Adrenal gland (tissue), 12 donors: ENCODE results near the gene PPFIA4. TPM values are rescaled to one million over a fixed set of nuclear protein-coding genes. Genes with fewer than 3 reads are reported as not detected.

Experiments
- DNase-seq, 7 donors: peaks; one replicate each; pipeline ENCODE4 v3.0.0-alpha.2; 2019 to 2020
- H3K27ac ChIP-seq, 5 donors: fragments of 200-600 bp; sonication (generic) in 4 of 5; 1 replicate in 3 of 5; 2 replicates in 2 of 5; pipeline versions ENCODE4 v1.5.1 to v1.8.0; 2016 to 2020; ENCODE audit warnings: mild to moderate bottlenecking in 1 of 5
- H3K27me3 ChIP-seq: fragments of 200-600 bp; 2 replicates; pipeline ENCODE4 v1.8.0; 2021
- H3K36me3 ChIP-seq, 2 donors: fragments of 200-600 bp; replicated peaks in 1 of 2; 1 replicate in 1 of 2; 2 replicates in 1 of 2; pipeline versions ENCODE4 v1.5.1 to v1.8.0; 2018 to 2022
- H3K4me1 ChIP-seq, 2 donors: fragments of 200-600 bp; replicated peaks in 1 of 2; 1 replicate in 1 of 2; 2 replicates in 1 of 2; pipeline versions ENCODE4 v1.5.1 to v1.8.0; 2018 to 2021
- H3K4me3 ChIP-seq, 4 donors: fragments of 200-600 bp; sonication (generic) in 3 of 4; one replicate each; pipeline ENCODE4 v1.5.1; 2016 to 2018
- H3K9me3 ChIP-seq, 3 donors: fragments of 200-600 bp; sonication (generic) in 1 of 3; replicated peaks in 1 of 3; 1 replicate in 2 of 3; 2 replicates in 1 of 3; pipeline versions ENCODE4 v1.5.1 to v1.8.0; 2016 to 2021
- POLR2A ChIP-seq, 2 donors: fragments of 450-650 bp; IDR thresholded peaks; one replicate each; pipeline ENCODE4 v1.6.1; 2017; ENCODE audit warnings: antibody characterized with exemption in 2 of 2, mild to moderate bottlenecking in 2 of 2, moderate library complexity in 1 of 2
- WGBS, 4 donors: extraction: QIAGEN DNeasy Blood & Tissue Kit in 2 of 4; methylation state at CpG; one replicate each; pipeline versions ENCODE4 v1.1.5 to v1.1.7; 2013 to 2017; 5-methylcytosine and 5-hydroxymethylcytosine counted together
- intact Hi-C, 2 donors: fragments of 100-400 bp; cut with DNase I; formaldehyde crosslinking; loops; one replicate each; pipeline versions ENCODE4 v1.14.1 to v1.15.0; 2022 to 2023
- polyA plus RNA-seq, 3 donors: library from polyadenylated mRNA; stranded (reverse); fragments of 200-250 nt in 2 of 3; fragments of 350-450 nt in 1 of 3; fragmentation: Illumina TruSeq in 1 of 3; extraction: RNeasy Lipid Tissue Mini Kit (QIAGEN cat#74804) in 1 of 3; gene quantifications; one replicate each; pipeline ENCODE4 v1.2.3, GENCODE V29; 2013 to 2014
- total RNA-seq, 9 donors: library from RNA; depleted of rRNA in 4 of 9; stranded (reverse); fragments of >200 nt in 4 of 9; fragments of 120-200 nt in 1 of 9; fragmentation: NEBNext Ultra II Directional in 1 of 9; extraction: Animal tissue kit (Norgen Biotek cat#: 25700) in 1 of 9; gene quantifications; one replicate each; pipeline versions ENCODE4 v1.1.0 to v1.2.4, GENCODE V29; 2013 to 2023
- TF ChIP-seq, protein P1 (sequence below), 6 experiments: fragments of 450-650 bp in 4 of 6; fragments of 200-600 bp in 2 of 6; sonication (generic) in 1 of 6; IDR thresholded peaks; 1 replicate in 5 of 6; 2 replicates in 1 of 6; pipeline versions ENCODE4 v1.5.1 to v1.8.0; 2016 to 2021; ENCODE audit warnings: antibody characterized with exemption in 6 of 6, mild to moderate bottlenecking in 2 of 6, moderate library complexity in 1 of 6
- donor health status: healthy with polysubstance abuse.
- donor health status: Bipolar disorder and iron deficiency.
- donor health status: DM: yes; HTN: yes; CAD: no.
- donor health status: DM: no; HTN: no; CAD: no.
- donor health status: DM: no; HTN: no; CAD: no.
- donor health status: DM: yes; HTN: yes; CAD: no.

Gene PPFIA4
- total and polyA plus RNA-seq, 12 donors, result 0.12 to 2.9 (median 0.48) TPM

DNA sequence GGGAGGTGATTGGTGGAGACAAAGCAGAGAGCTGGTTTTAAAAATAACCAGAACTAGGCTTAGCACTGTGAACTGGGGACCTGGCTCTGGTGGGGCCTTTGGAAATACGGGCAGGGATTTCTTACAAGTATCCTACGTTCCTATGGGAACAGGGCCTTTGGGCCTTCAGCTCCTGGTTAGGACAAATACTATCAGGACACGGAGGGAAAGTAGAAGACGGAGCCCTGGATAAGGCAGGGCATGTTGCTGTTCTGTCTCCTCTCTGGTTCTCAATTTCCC is 64.8 kb downstream of the PPFIA4 start:
- TF ChIP-seq POLR2A (IDR thresholded peaks at IDR 0.05), result no peak
- intact Hi-C loops, result no loop called here
- peaks cover 0 to 9% (median 0%) of the 10 kb centered on the region in 3 donors for H3K9me3 ChIP-seq
- no peak for DNase-seq
- H3K4me3 ChIP-seq, result no peak overlapping the region
- WGBS, 4 donors, result 62 to 87% (median 82%) methylated on average over 4 of the region's 4 CpGs
- H3K27ac ChIP-seq, result no peak overlapping the region
- H3K27me3 ChIP-seq, result no peaks in the 10 kb centered on the region
- H3K36me3 ChIP-seq, result no peaks in the 10 kb centered on the region
- no peaks in the 10 kb centered on the region for H3K4me1 ChIP-seq

DNA sequence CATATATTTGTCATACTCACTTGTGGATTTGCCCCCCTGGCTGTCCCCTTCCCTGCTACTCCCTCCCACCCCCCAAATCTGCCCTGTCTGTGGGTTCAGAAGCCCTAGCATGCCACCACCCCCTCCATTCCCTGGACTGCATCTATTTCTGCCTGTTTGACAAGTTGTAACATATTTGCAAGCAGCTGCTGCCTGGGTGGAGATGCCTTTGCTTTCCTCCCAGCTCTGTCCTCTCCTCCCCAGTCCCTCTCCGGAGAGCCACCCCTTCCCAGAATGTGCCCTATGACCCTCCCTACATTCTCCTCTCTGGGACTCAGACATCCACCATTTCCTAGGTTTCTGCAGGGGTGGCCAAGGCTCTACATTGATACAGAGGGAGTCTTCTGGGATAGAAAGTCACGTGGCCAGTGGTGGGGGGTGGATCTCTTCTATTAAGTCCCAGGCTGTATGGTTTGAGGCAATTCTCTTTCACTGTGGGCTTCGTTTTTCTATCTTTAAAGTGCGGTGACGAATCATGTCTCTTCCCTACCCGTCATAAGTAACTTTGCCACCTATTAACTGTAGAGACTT is 65.6 kb downstream of the PPFIA4 start:
- H3K9me3 ChIP-seq, result peaks cover 0 to 9% (median 0%) of the 10 kb centered on the region in 3 donors
- 69 to 79% (median 77%) methylated on average over 6 of the region's 6 CpGs for WGBS, 4 donors
- no peak overlapping the region for H3K4me3 ChIP-seq
- no peak overlapping the region for H3K27ac ChIP-seq
- no peak for TF ChIP-seq POLR2A (IDR thresholded peaks at IDR 0.05)
- no peaks in the 10 kb centered on the region for H3K4me1 ChIP-seq
- no peaks in the 10 kb centered on the region for H3K36me3 ChIP-seq
- peaks cover 3% of the 10 kb centered on the region for H3K27me3 ChIP-seq
- intact Hi-C loops, result no loop called here
- DNase-seq, result no peak

DNA sequence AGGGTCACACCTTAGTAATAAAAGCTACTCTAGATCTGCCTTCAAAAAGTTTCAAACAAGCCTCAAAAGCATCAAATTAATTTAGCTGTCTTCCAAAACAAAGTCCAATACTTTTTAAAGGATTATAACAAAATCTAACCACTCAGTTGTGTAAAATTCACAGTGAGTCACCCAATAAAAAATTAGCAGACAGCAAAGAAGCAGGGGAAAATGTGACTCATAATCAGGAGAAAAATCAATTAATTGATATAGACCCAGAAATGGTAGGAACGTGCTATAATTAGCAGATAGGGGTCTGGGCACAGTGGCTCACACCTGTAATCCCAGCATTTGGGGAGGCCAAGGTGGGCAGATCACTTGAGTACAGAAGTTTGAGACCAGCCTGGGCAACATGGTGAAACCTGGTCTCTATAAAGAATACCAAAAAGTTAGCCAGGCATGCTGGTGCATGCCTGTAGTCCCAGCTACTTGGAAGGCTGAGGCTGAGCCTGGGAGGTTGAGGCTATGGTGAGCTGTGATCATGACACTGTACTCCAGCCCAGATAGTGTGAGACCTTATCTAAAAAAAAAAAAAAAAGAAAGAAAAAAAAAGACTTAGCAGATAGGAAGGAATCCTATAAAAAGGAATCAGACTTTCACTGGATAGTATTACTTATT is 67.6 kb downstream of the PPFIA4 start:
- Histone ChIP-seq H3K36me3 (no peaks in the 10 kb centered on the region), H3K4me1 (no peaks in the 10 kb centered on the region), H3K4me3 (no peak overlapping the region), H3K9me3 (peaks cover 0 to 9% (median 0%) of the 10 kb centered on the region in 3 donors), H3K27ac (no peak overlapping the region), H3K27me3 (peaks cover 3% of the 10 kb centered on the region)
- intact Hi-C loops, result no loop called here
- DNase-seq, result no peak
- no peak for TF ChIP-seq POLR2A (IDR thresholded peaks at IDR 0.05)
- TF ChIP-seq, protein P1, sequence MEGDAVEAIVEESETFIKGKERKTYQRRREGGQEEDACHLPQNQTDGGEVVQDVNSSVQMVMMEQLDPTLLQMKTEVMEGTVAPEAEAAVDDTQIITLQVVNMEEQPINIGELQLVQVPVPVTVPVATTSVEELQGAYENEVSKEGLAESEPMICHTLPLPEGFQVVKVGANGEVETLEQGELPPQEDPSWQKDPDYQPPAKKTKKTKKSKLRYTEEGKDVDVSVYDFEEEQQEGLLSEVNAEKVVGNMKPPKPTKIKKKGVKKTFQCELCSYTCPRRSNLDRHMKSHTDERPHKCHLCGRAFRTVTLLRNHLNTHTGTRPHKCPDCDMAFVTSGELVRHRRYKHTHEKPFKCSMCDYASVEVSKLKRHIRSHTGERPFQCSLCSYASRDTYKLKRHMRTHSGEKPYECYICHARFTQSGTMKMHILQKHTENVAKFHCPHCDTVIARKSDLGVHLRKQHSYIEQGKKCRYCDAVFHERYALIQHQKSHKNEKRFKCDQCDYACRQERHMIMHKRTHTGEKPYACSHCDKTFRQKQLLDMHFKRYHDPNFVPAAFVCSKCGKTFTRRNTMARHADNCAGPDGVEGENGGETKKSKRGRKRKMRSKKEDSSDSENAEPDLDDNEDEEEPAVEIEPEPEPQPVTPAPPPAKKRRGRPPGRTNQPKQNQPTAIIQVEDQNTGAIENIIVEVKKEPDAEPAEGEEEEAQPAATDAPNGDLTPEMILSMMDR (IDR thresholded peaks at IDR 0.05), result no peak
- WGBS, 4 donors, result 68 to 92% (median 82%) methylated on average over 1 of the region's 1 CpG

DNA sequence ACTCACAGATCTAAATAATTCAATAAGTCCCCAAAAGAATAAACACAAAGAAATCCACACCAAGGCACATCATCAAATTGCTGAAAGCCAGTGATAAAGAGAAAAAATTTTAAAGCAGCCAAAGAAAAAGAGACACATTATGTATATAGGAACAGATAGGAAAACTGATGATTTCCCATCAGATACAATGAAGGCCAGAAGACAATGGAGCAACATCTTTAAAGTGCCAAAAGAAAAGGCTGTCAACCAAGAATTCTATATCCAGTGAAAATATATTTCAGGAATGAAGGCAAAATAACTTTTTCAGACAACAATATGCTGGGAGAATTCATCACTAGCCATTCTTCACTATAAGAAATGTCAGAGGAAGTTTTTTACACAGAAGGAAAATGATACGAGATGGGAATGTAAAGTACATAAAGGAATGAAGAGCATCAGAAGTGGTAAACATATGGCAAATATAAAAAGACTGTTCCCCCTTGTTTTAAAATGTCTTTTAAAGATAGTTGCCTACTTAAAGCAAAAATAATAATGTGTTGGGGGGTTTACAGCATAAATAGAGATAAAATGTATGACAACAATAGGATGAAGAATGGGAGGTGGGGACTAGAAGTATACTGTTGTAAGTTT is 68.9 kb downstream of the PPFIA4 start:
- H3K27ac ChIP-seq, result no peak overlapping the region
- H3K4me1 ChIP-seq, result no peaks in the 10 kb centered on the region
- no peak overlapping the region for H3K4me3 ChIP-seq
- no peaks in the 10 kb centered on the region for H3K36me3 ChIP-seq
- WGBS, 4 donors, result 85 to 90% (median 88%) methylated on average over 1 of the region's 1 CpG
- peaks cover 0 to 9% (median 0%) of the 10 kb centered on the region in 3 donors for H3K9me3 ChIP-seq
- H3K27me3 ChIP-seq, result peaks cover 3% of the 10 kb centered on the region
- intact Hi-C loops, result no loop called here
- no peak for TF ChIP-seq POLR2A (IDR thresholded peaks at IDR 0.05)
- TF ChIP-seq, protein P1 (IDR thresholded peaks at IDR 0.05), result no peak
- no peak for DNase-seq

DNA sequence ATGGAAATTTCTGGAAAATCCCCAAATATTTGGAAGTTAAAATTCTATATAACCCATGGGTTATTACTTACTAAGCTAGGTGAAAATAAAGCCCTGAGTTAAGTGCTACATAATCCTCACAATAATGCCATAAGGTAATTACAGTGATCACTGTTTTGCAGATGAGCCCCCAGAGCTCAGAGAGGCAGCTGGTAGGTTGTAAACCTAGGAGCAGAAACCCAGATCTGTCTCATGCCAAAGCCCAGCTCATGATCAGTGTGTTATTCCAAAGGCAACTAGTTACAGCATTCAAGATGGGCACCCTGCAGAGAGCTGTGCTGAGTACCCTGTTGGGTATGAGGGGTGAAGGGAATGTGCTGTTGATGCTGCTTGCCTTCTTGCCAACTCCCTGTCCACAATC is 70.3 kb downstream of the PPFIA4 start:
- Histone ChIP-seq H3K27ac (no peak overlapping the region), H3K27me3 (peaks cover 3% of the 10 kb centered on the region), H3K36me3 (no peaks in the 10 kb centered on the region), H3K9me3 (peaks cover 0 to 9% (median 0%) of the 10 kb centered on the region in 3 donors), H3K4me1 (no peaks in the 10 kb centered on the region), H3K4me3 (no peak overlapping the region)
- intact Hi-C loops, result no loop called here
- no peak for TF ChIP-seq POLR2A (IDR thresholded peaks at IDR 0.05)
- TF ChIP-seq, protein P1 (IDR thresholded peaks at IDR 0.05), result no peak
- DNase-seq, result no peak
